ENCODE results near the gene TMEM94. TPM values are rescaled to one million over a fixed set of nuclear protein-coding genes. Genes with fewer than 3 reads are reported as not detected.

TMEM94 gene
- total RNA-seq, 1 experiment from 2014 or later = 109 TPM

DNA sequence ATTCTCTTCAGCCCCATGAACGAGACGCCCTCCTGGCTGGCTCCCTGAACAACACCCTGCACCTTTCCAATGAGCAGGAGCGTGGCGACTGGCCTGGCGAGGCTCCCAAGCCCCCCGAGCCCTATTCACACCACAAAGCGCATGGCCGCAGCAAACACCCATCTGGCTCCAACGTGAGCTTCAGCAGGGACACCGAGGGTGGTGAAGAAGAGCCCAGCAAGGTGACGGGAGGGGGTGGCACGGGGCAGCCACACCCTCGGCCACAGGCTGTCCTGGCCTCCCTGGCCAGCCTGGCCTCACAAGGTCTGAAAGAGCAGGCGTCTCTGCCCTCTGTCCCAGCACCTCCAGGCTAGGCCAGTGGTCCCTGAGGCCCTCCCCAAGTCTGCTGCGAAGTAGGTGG is 35.2 kb downstream of the TMEM94 start:
- Mint-ChIP-seq H3K27me3 (ENCODE audit: insufficient read depth, unreplicated experiment) (no peaks in the 10 kb centered on the region), H3K4me1 (ENCODE audit: low read depth, unreplicated experiment) (peaks cover 7% of the 10 kb centered on the region), H3K4me3 (ENCODE audit: unreplicated experiment) (no peak overlapping the region), H3K36me3 (ENCODE audit: insufficient read depth, unreplicated experiment) (peaks cover 19% of the 10 kb centered on the region), H3K27ac (ENCODE audit: unreplicated experiment) (no peak overlapping the region), H3K9me3 (ENCODE audit: unreplicated experiment) (no peaks in the 10 kb centered on the region)
- Histone ChIP-seq H3K27me3 (replicated peaks; ENCODE audit: control insufficient read depth, insufficient read depth, low read length) (no peaks in the 10 kb centered on the region), H3K4me3 (ENCODE audit: low read depth, low read length) (no peak overlapping the region), H3K36me3 (ENCODE audit: control insufficient read depth, insufficient read depth, low read length) (peaks cover 2% of the 10 kb centered on the region), H3K9me3 (no peaks in the 10 kb centered on the region), H3K4me1 (no peaks in the 10 kb centered on the region)
- CTCF ChIA-PET = interaction anchor here (0.7 kb wide), 1 partner anchor 34 kb away, joined by 3 read pairs; the partner anchor contains the start of gene LLGL2
- no peak for TF ChIP-seq CTCF (IDR thresholded peaks at IDR 0.05; ENCODE audit: insufficient read depth in 1 of 2, low read depth in 1 of 2, low read length in 1 of 2, severe bottlenecking in 1 of 2, unreplicated experiment in 1 of 2)
- intact Hi-C loops (cut with micrococcal nuclease; ENCODE audit: unreplicated experiment) = no loop called here
- no peak for DNase-seq
- POLR2A ChIA-PET = interaction anchor here (0.5 kb wide), 1 partner anchor 61 kb away, joined by 3 read pairs; no protein-coding TSS in a partner anchor
- BruUV-seq (replicated peaks) = no TSS peak

DNA sequence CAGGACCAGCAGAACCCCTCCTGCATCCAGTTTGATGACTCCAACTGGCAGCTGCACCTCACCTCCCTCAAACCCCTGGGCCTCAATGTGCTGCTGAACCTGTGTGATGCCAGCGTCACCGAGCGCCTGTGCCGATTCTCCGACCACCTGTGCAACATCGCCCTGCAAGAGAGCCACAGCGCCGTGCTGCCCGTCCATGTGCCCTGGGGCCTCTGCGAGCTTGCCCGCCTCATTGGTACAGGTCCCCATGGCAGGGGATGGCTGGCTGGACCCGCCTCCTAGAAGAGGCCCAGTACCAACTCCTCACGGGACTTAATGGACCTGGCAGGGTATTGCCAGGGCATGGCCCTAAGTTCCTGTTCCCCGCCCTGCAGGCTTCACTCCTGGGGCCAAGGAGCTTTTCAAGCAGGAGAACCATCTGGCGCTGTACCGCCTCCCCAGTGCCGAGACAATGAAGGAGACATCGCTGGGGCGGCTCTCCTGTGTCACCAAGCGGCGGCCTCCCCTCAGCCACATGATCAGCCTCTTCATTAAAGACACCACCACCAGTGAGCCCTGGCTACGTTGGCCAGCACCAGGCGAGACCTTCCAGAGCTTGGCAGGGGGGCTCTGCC is 36.2 kb downstream of the TMEM94 start:
- BruUV-seq (replicated peaks) = TSS peak; percentile 35

DNA sequence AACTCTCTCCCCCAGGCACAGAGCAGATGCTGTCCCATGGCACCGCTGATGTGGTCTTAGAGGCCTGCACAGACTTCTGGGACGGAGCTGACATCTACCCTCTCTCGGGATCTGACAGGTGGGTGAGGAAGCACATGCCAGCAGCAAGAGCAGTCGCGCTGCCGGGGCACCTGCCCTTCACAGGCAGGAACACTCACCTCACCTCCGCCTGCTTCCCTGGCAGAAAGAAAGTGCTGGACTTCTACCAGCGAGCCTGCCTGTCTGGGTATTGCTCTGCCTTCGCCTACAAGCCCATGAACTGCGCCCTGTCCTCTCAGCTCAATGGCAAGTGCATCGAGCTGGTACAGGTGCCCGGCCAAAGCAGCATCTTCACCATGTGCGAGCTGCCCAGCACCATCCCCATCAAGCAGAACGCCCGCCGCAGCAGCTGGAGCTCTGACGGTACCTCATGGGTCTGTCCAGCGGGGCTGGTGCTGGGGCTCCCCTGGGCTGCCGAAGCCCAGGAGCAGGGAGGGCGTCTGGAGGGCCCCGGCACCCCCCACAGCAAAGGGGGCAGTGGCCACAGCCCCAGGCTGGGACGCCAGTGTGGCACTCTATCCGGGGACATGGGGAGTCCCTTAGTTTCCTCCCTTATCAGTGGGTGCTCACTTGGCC is 37.2 kb downstream of the TMEM94 start:
- H3K9me3 ChIP-seq = no peaks in the 10 kb centered on the region
- no peak for TF ChIP-seq CTCF (IDR thresholded peaks at IDR 0.05; ENCODE audit: insufficient read depth in 1 of 2, low read depth in 1 of 2, low read length in 1 of 2, severe bottlenecking in 1 of 2, unreplicated experiment in 1 of 2)
- Mint-ChIP-seq H3K27me3 (ENCODE audit: insufficient read depth, unreplicated experiment) (no peaks in the 10 kb centered on the region), H3K9me3 (ENCODE audit: unreplicated experiment) (no peaks in the 10 kb centered on the region), H3K4me3 (ENCODE audit: unreplicated experiment) (no peak overlapping the region), H3K4me1 (ENCODE audit: low read depth, unreplicated experiment) (no peaks in the 10 kb centered on the region), H3K36me3 (ENCODE audit: insufficient read depth, unreplicated experiment) (peaks cover 27% of the 10 kb centered on the region), H3K27ac (ENCODE audit: unreplicated experiment) (no peak overlapping the region)
- no peaks in the 10 kb centered on the region for H3K27me3 ChIP-seq (replicated peaks; ENCODE audit: control insufficient read depth, insufficient read depth, low read length)
- intact Hi-C loops (cut with micrococcal nuclease; ENCODE audit: unreplicated experiment) = no loop called here
- BruUV-seq (replicated peaks) = no TSS peak
- CTCF ChIA-PET = no interaction called here
- peaks cover 2% of the 10 kb centered on the region for H3K36me3 ChIP-seq (ENCODE audit: control insufficient read depth, insufficient read depth, low read length)
- POLR2A ChIA-PET = no interaction called here
- no peak overlapping the region for H3K4me3 ChIP-seq (ENCODE audit: low read depth, low read length)
- no peak for DNase-seq
- no peaks in the 10 kb centered on the region for H3K4me1 ChIP-seq

More for the DNA sequence above, 36.2 kb downstream of the TMEM94 start:
- no peak overlapping the region for H3K4me3 ChIP-seq (ENCODE audit: low read depth, low read length)
- no peaks in the 10 kb centered on the region for H3K9me3 Mint-ChIP-seq (ENCODE audit: unreplicated experiment)
- intact Hi-C loops (cut with micrococcal nuclease; ENCODE audit: unreplicated experiment) = no loop called here
- TF ChIP-seq CTCF (IDR thresholded peaks at IDR 0.05; ENCODE audit: insufficient read depth in 1 of 2, low read depth in 1 of 2, low read length in 1 of 2, severe bottlenecking in 1 of 2, unreplicated experiment in 1 of 2) = no peak
- no peaks in the 10 kb centered on the region for H3K27me3 ChIP-seq (replicated peaks; ENCODE audit: control insufficient read depth, insufficient read depth, low read length)
- peaks cover 18% of the 10 kb centered on the region for H3K36me3 Mint-ChIP-seq (ENCODE audit: insufficient read depth, unreplicated experiment)
- no peak overlapping the region for H3K4me3 Mint-ChIP-seq (ENCODE audit: unreplicated experiment)
- no peak for DNase-seq
- H3K4me1 ChIP-seq = no peaks in the 10 kb centered on the region
- no peak overlapping the region for H3K27ac Mint-ChIP-seq (ENCODE audit: unreplicated experiment)
- ChIA-PET CTCF (no interaction called here), POLR2A (no interaction called here)
- no peaks in the 10 kb centered on the region for H3K27me3 Mint-ChIP-seq (ENCODE audit: insufficient read depth, unreplicated experiment)
- H3K9me3 ChIP-seq = no peaks in the 10 kb centered on the region
- no peaks in the 10 kb centered on the region for H3K4me1 Mint-ChIP-seq (ENCODE audit: low read depth, unreplicated experiment)
- peaks cover 2% of the 10 kb centered on the region for H3K36me3 ChIP-seq (ENCODE audit: control insufficient read depth, insufficient read depth, low read length)
